ENCODE data around the gene ATP2B2. TPM values are rescaled to one million over a fixed set of nuclear protein-coding genes. Genes with fewer than 3 reads are reported as not detected.

The ATP2B2 gene
- total RNA-seq, 2 donors from 2014 or later, result 0.06 TPM; not detected in 1

DNA sequence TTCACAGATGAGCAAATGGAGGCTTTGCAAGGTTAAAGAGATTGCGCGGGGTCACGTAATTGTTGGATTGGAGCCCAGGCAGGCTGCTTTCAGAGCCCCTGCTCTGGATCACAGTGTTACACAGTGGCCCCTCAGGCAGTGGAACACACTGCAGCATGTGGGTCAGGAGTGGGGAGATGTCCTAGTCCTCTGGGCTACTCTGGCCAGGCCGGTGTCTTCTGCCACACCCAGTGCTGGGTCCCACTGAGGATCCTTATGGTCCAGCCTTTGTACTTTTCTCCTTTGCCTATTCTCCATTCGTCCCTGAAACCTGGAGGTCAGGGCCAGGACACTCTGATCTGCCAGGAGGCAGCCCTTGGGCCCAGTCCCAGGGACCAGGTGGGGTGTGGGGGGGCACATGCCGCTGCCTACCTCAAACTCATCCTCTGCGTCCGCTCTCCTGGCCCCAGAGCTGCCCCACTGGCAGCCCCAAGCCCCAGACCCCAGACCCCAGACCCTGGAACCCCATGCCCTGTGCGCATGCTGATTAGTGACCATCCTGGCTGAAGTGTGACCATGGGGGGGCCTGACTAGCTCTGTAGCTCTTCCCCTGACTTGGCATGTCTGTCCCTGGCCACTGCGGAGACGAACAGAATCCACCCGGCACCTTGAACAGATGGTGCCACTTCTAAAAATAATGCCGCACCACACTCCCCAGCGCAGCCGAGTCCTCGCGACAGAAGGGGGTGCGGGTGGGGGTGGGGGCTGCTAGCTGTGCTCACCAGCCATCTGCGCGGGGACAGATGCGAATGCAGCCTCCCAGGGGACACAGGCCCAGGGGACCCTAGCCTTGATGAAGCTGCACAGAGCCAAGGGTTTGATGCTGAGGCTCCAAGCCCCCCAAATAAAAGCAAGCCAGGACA, 41.6 kb downstream of the ATP2B2 start:
- DNase-seq (no peak), ATAC-seq (no peak)
- intact Hi-C loops (cut with DNase I, micrococcal nuclease), result no loop called here

DNA sequence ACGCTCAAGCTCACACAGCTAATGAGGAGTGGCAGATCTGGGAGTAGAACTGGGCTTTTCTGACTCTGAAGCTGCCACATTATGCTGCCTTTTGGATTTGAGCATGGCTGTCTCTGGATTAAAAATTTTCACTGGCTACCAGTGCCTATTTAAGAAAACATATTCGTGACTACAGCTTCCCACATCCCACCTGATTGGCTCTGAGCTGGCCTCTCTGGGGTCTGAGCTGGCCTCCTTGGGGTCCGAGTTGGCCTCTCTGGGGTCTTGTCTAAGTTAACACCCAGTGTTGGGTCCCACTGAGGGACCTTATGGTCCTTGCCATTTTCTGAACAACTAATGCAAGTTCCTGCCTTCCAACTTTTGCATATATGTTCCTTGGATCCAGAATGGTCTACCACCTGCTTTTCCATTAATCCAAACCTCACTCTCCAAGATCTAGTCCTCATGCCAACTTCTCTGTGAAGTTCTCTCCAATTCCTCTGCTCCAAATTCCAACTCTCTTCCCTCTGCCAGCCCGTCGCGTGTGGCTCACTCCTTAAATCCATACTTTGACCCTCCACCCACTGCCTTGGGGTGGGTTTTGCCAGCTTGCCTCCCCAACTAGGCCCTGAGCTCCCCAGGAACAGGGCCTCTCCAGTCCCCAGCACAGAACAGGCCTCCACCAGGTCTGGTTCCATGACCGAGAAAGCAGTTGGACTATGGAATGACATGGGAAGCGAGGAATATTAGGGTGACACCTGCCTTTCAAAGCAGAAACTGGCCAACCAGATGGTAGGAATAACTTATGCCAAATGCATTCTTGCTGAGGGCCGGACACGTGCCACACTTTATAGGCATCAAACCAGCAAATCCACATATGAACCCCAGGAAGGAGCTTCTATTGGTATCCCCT, 42.5 kb downstream of the ATP2B2 start:
- intact Hi-C loops (cut with DNase I, micrococcal nuclease), result no loop called here
- ATAC-seq (no peak), DNase-seq (no peak)

DNA sequence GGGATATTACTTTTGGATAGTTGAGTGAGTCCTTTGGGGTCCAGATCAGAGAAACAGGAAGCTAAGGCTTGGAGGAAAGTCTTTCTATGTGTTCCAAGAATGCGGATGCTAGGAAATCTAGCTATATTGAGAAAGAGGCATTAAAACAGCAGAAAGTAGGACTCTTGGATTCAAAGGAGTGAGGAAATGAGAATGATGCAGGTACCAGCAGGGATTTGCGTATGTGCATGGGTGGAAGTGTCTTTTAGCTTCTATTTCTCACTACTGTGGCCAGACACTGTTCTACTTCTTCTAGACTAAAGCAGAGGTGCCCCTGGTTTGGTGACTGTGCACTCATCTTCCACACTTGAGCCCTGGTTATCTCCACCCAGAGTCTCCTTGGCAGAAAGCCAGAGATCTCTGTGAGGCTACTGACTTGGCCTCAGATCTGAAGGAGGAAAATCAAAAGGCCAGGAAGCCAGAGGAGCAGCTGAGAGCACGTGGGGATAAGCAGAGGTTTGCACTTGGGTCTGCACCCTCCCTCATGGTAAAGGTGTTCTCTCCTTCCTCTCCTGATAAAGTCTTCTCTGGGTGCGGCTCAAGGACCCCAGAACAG, 44.3 kb downstream of the ATP2B2 start:
- no peak for ATAC-seq
- intact Hi-C loops (cut with DNase I, micrococcal nuclease), result no loop called here
- no peak for DNase-seq

DNA sequence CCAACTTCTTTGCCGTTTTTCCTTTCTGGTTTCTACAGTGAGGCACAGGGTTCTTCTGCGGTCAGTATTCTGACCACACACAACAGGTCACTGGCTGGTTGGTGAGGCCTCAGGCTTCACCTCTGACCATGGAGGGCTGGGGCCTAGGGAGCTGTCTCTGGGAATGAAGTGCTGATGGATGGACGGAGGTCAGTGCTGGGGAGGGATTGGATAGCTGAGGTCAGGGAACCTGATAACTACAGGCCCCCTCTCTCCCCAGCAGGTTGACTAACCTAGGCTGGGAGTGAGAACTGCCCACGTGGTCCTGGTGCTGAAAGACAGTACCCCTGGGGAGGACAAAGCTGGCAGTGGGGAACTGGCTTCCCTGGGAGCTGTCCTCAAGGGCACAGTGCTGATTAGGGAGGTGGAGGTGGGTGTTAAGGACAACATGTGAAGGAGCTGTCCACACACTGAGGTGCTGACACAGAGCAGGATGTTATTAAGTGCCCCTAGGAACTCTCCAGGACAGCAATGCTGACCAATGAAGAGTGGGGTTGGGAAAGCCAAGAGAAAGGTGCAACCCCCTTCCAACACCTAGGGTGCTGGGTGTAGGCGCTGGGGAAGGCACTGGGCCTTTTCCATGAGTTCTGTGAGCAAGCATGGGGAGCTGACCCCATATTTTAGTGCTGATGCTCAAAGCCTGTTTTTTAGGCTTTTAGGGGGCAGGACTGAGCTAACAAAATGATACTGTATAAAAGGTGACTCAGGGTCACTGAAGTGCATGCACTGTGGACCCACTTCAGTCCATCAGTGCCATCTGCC, 45.2 kb downstream of the ATP2B2 start:
- intact Hi-C loops (cut with DNase I, micrococcal nuclease), result no loop called here
- peak; percentile 52 for ATAC-seq
- DNase-seq, result peak in 1 of 2 donors; percentile 39

DNA sequence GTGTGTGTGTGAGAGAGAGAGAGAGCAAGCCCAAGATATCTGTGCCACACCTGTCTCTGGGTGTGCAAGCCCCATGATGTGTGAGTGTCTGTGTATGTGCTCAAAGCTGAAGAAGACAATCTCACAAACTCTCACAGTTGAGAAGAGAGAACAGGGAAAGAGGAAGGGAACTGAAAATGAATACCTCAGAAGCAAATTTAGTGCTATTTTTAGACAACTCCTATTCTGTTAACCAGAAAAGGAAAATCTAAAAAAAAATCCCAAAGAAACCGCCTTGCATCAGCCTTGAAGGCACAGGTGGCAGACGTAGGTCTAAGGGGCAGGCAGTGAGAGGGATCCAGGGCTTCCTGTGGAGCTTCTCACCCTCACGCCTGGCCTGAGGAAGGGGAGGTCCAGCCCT, 47.8 kb downstream of the ATP2B2 start:
- intact Hi-C loops (cut with DNase I, micrococcal nuclease), result no loop called here
- no peak for ATAC-seq

DNA sequence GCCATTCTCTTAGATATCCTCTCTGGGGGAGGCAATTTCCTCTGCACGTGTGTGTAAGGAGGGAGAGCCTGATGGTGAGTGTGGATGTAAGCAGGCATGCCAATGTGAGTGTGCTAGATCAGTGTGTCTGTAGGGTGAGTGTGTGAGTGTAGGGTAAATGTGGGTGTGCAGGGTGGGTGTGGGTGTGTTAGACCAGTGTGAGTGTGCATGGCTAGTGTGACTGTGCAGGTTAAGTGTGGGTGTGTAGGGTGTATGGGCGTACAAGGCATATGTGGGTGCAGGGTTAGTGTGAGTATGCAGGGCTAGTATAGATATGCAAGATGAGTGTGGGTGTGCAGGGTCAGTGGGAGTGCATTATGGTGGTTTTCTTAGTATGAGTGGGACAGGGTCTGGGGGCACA, 48.4 kb downstream of the ATP2B2 start:
- ATAC-seq, result no peak
- intact Hi-C loops (cut with DNase I, micrococcal nuclease), result no loop called here
- no peak for DNase-seq

More for the DNA sequence above, 47.8 kb downstream of the ATP2B2 start:
- no peak for DNase-seq

DNA sequence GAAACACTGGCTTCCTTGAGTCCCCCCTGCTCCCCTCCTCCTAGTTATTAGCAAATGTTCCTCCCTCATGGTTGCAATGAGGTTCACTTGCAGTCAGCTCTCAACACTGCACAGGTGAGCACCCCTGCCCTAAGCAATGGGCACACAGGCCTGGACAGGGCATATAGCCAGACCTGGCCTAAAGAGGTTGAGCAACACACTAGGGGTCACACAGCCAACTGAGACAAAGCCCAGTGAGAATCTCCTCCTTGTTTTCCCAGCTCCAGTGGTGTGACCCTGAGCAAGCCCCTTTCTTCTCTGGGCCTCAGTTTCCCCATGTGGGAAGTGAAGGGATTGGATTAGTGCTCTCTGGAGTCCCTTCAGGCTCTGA, 49.9 kb downstream of the ATP2B2 start:
- intact Hi-C loops (cut with DNase I, micrococcal nuclease), result no loop called here
- ATAC-seq (no peak), DNase-seq (no peak)

DNA sequence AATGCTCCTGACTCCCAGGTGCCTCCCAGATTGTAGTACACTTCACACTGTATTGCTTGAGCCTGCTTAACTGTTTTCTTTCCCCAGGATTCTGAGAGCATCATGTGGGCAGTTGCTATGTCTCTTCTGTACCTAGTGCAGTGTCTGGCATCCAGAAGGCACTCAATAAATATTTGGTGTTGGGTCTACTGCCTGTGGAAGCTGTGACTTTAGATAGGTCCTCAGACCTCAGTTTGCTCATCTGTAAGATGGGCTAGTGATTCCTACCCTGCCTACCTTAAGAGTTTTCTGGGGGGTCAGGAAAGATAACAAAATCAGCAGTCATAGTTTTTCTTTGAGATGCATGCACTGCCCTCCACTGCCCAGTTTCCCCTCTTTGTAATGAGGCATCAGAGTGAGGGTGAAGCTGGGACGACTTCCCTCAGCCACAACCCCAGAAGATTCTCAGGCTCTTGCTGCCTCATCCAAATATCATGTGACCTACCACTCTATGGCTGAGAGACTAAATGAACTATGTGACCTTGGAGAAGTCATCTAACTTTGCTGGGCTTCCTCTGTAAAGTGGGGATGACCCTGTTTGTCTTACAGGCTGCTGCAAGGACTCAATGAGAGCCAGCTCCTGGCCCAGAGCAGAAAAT, 50.4 kb downstream of the ATP2B2 start:
- intact Hi-C loops (cut with DNase I, micrococcal nuclease), result no loop called here
- no peak for ATAC-seq

DNA sequence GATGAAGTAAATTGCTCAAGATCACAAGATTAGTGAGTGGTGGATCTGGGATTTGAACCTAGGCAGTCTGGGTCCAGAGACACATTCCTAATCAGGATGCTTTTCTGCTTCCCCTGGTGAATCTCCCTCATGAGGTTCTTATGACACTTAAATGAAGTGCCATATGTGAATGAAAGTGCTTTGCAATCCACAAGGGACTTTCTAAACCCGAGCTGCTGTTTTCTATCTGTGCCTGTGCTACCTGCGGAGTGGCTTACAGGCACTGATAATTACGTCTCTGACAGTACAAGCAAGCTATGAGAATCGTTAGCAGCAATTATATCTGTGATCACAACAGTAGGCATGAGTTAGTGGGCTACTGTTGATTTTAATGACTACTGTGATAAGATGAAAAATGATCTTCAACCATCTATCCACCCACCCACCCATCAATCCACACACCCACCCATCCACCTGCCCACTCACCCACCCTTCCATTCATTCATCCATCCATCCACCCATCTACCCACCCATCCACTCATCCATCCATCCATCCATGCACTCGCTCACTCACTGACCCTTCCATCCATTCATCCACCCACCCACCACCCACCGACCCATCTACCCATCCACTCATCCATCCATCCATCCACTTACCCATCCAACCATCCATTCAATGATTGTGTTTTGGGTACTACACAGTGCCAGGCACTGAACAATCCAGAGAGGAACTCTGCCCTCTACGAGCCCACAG, 51.8 kb downstream of the ATP2B2 start:
- DNase-seq (no peak), ATAC-seq (no peak)
- intact Hi-C loops (cut with DNase I, micrococcal nuclease), result no loop called here

More for the DNA sequence above, 50.4 kb downstream of the ATP2B2 start:
- no peak for DNase-seq

DNA sequence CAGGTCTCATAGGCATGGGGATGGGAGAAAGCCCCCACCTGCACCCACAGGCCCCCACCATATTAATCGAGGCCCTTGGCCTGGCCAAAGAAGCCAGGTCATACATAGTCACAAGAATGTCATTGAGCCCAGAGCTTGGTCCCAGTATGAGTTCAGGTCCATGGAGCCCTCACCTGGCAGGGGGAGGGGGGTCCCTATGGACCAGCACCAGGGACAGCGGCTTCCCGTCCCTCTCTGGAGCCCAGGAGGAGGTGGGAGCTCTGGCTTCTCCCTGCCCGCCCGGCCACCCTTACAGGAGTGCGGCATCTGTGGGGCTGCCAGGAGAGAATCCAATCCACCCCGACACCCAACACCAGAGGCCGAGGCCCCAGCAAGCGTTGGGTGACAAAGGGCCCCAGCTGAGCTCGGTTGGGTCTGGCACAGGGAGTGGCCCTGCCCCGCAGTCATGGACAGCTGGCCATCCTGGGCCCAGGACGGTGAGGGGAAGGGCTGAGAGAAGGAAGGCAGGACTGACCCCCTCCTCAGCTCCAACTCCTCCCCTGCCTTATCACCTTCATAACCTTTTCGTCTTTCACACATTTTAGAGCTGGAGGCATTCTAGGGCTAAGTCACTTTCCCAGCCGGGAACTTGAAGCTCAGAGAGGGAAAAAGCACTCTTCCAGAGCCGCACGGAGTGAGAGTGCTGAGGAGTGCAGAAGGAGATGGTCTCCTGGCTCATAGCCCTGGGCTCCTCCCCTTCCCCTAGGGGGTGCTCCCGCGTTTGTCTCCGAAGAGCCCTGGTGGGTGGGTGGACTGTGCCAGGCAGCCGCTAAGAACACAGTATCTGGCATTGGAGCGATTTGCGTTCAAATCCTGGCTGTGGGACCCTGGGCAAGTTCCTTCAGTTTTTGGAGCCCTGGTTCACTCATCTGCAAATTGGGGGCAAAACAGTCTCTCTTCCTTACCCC, 54.6 kb downstream of the ATP2B2 start:
- DNase-seq, result no peak
- intact Hi-C loops (cut with DNase I, micrococcal nuclease), result no loop called here
- ATAC-seq, result no peak

DNA sequence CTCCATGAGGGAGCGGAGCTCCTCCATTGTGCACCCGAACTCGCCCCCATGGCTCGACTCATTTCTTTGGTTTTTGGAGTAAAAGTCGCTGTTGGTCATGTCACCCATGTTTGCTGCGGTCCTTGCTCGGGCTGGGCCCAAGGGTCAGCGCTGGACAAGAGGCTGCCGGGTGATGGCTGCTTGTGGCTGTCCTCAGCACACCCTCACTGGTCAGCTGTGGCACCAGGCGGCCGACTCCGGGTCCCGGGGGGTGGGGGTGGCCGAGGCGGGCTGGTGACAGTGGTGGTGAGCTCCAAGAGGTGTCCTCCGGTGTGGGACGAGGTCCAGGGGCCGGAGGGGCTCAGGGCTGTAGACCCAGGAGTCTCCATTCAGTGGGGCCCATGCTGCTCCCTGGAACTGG, 56.0 kb downstream of the ATP2B2 start:
- ATAC-seq (no peak), DNase-seq (no peak)
- intact Hi-C loops (cut with DNase I, micrococcal nuclease), result no loop called here

DNA sequence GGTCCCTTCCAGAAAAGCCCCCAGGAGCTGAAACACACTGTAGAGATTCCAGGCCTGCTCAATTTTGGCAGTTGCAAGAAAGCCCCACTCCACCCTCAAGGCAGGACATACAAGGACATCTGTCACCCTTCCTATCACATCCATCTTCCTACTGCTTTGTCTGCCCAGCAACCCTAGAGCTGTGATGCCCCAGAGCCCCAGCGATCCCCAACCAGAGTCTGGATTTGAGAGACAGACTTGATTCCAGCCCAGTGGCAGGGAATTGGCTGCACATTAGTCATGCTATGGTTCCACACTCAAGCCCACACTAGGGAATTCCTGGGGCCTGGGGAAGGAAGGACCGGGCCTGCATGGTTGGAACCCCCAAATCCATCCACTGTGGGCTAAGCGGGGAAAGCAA, 56.8 kb downstream of the ATP2B2 start:
- ATAC-seq (no peak), DNase-seq (no peak)
- intact Hi-C loops (cut with DNase I, micrococcal nuclease), result no loop called here

DNA sequence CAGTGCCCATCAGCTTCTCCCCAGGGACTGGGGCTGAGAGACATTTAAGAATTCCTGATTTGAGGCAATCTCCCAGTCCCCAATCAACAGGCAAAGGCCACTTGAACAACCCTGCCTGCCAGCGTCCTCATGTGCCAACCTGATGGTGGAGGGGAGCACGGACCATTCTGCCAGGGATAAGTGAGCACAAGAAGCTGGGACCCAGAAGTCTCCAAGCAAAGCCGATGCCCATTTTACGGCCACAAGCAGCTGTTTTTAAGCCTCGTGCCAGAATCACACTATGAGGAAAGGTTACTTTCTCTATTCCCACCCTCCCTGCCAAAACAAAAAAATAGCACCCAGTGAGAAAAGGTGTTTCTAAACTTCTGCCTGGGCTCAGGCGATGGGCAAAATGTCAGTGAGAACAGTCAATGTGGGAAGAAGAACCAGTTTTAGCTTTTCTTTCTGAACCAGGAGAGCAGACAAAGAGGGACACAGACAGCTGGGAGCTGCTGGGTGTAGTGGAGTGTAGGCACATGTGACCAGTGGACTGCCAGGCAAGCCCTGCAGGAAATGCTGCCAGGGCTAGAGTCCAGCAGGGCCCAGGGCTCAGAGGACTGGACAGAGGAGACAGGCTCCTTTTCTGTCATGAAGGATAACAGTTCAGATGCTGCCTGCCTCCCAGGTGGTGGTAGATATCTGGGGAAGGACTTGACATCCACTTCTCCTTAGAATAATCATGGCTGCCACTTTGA, 57.7 kb downstream of the ATP2B2 start:
- DNase-seq (no peak), ATAC-seq (no peak)
- intact Hi-C loops (cut with DNase I, micrococcal nuclease), result no loop called here

DNA sequence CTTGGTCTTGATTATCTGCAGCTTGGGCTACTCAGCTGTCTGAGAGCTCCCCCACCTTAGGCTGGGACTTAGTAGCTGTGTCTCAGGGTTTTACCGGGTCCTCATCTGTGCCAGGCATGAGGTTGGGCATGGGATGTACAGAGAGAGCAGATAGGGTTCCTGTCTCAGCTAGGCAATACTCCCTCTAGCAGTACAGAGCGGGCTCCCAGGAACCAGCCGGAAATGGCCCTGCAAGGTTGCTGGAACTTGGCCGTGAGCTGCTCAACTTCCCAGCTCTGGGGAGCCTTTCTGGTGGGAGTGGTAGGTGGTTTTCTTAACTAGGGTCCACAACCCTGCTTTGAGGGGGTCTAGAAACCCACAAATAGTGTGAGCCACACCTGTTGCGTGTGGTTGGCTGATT, 58.3 kb downstream of the ATP2B2 start:
- ATAC-seq (no peak), DNase-seq (no peak)
- intact Hi-C loops (cut with DNase I, micrococcal nuclease), result no loop called here

DNA sequence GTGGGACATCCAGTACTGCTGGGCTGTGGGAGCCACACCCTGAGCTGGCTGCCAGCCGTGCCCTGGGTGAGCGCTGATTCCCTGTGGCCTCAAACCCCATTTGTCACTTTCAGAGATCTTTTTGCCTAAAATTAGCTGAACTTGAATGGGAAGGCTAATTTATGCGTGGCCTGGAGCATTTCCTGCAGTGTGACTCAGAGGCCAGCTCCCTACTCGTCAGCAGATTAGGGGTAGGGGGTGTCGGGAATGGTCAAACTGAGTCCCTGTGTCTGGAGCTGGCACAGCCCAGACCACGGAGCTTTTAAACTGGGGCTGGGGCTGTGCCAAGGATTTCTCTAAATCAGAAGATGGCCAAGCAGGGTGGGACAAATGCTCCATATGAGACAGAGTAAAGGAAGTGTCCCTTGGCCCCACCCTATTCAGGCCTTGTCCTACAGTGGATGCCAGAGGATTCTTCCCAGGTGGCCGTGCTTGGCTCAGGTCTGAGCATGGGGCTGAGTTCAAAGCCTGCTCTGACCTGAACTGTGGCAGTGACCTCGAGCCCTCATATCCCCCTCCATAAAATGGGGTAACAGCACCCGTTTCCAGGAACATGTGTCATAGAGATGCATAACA, 59.7 kb downstream of the ATP2B2 start:
- intact Hi-C loops (cut with DNase I, micrococcal nuclease), result no loop called here
- DNase-seq (no peak), ATAC-seq (no peak)

DNA sequence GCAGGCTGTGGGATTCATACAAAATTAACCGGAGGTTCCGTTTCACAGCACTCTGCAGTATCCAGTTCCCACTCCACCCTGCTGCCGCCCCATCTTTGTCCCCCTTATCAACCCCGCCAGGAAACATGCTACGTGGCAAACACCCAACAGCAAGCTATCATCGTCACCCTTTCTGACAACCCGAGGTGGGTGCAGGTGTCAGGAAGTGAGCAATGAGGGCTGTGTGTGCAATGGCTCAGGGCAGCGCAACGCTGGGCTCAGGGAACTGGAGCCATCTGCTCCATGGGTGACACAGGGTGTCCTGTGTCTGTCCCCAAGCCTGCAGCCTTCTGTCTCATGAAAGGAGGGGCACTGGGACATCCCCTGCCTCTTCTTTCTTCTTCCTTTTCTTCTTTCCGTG, 60.9 kb downstream of the ATP2B2 start:
- ATAC-seq (no peak), DNase-seq (no peak)
- intact Hi-C loops (cut with DNase I, micrococcal nuclease), result no loop called here

Data from left colon (tissue), 2 donors.